NCI-H187 treated with DMSO at 0.1 percent for 48 hours (cell line): ENCODE data around the gene DDA1.
A peak's percentile ranks its signal among the peaks of the same experiment; 100 is the strongest.

ENCODE experiments used
- DNase-seq: peaks from one replicate; lab custom pipeline; 2025; lab: John Stamatoyannopoulos, UW

The DDA1 gene

GRCh38 chr19:17330262-17331044, 21.1 kb downstream of the DDA1 start:
- DNase-seq, result no peak

GRCh38 chr19:17331045-17331558, 21.7 kb downstream of the DDA1 start:
- no peak for DNase-seq

DNA sequence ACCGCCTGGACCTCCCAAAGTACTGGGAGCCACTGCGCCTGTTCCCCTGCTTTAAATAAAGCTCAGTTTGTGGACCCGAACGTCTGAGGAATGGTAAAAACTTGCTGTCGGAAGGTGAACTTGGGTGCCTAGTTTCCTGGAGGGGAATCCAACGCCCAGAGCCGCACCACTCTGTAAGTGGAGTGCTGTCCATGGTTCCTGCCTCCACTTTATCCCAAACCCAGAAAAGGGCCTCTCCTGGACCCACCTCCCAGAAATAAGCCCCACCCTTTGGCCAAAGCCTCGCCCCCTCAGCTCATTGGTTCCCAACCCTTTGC, 23.0 kb downstream of the DDA1 start:
- no peak for DNase-seq

GRCh38 chr19:17332677-17333581, 23.6 kb downstream of the DDA1 start:
- DNase-seq, result no peak

DNA sequence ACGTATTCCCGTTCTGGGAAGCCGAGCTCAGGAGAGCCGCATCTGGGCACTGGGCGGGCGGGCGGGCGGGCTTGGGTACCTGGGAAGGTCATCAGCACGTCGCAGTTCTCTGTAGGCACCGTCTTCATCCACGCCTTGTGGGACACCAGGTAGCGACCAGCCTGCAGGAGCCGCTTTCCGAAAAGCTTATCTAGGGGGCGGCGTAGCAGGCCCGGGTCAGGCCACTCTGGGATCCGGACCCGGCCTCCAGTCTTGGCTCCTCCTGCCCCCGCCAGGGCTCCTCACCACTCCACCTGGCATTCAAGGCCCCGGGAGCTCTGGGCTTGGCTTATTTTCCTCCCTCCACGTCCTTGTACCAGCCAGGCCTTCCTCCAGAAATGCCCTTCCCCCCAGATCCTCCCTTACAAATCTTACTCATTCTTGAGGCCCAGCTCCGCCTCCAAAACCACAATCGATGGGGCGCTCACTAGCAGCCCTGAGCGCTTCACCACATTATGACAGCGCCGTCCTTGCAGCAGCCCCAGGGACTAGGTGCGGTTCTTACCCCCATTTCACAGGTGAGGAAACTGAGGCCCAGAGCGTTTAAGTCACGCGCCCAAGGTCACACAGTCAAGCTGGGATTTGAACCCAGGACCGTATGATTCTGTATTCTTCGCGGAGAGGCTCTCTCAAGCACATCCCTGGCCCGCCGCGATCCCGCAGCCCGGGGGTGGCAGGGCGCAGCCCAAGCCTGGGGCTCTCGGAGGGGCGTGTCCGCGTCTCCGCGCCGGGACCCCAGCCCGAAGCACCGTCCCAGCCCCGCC, 24.4 kb downstream of the DDA1 start:
- DNase-seq, result no peak

- peak; percentile 20 for DNase-seq
Measured at GRCh38 chr19:17334414-17335409, 25.3 kb downstream of the DDA1 start, which contains the start of gene ANO8. TSS of gene ANO8 (minus strand) at chr19:17334855. CDS start at chr19:17334670, 185 bp downstream.

GRCh38 chr19:17335575-17335974, 26.2 kb downstream of the DDA1 start:
- DNase-seq, result no peak

DNA sequence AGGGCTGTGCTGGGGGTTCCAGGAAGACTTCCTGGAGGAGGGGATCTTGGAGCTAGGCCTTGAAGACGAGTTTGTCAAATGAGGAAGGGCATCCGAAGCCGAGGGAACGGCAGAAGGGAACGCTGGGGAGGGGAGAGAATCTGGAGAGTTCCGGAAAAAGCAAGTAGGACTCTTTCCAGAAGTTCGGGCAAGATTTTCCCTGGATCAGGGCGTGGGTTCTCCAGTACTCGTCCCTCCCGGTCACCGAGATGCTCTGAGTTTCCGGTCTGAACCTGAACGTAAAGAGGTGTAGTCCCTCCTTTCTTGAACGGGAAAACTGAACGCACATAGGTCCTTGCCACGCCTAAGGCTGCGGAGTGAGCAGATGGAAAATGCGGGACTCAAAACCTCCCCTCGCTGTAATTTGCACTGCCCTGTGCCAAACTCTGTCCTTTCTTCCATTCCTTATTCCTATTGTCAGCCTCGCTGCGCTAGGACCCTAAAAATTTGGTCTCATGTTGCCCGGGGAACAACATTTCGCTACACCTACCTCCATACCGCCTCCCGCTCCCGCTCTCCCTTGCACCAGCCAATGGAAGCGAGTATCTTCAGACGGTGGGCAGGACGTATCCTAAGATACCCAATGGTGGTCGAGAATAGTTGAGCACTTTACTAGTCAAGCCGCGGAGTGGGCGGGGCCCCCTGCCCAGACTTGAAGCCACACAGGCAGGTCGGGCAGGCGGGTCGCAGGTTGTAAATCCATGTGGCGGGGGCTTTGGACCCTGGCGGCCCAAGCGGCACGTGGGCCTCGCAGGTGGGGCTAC, 27.7 kb downstream of the DDA1 start, which contains the start of gene GTPBP3:
GTPBP3 (plus strand) TSS at position 682 of the 803 bp plus-strand sequence; CDS start at position 741, 59 bp downstream.
- DNase-seq, result peak; percentile 86

DNA sequence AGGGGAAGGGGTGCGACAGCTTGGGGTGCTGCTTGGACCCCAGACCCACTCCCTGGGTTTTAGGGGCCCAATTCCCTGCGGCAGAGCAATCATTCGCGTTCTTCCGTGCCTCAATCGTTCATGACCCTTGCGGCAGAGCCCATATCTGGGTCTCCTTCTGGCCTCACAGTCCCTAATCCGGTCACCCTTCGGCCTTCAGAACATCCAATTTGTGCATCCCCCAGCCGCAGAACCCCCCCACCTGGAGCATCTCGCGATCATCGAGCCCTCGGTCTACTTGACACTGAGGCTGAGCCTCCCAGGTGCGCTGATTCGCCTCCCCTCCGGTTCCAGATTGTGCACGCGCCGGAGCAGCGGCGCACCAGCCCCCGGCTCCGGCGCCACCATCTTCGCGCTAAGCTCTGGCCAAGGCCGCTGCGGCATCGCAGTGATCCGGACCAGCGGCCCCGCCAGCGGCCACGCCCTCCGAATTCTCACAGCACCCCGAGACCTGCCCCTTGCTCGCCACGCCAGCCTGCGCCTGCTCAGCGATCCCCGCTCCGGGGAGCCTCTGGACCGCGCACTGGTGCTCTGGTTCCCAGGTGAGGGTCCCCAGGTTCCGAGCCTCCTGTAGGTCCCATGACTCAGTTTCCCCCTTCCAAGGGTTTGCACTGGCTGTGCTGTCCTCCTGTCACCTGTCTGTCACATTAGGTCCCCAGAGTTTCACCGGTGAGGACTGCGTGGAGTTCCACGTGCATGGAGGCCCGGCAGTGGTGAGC, 28.5 kb downstream of the DDA1 start:
- DNase-seq, result no peak

DNA sequence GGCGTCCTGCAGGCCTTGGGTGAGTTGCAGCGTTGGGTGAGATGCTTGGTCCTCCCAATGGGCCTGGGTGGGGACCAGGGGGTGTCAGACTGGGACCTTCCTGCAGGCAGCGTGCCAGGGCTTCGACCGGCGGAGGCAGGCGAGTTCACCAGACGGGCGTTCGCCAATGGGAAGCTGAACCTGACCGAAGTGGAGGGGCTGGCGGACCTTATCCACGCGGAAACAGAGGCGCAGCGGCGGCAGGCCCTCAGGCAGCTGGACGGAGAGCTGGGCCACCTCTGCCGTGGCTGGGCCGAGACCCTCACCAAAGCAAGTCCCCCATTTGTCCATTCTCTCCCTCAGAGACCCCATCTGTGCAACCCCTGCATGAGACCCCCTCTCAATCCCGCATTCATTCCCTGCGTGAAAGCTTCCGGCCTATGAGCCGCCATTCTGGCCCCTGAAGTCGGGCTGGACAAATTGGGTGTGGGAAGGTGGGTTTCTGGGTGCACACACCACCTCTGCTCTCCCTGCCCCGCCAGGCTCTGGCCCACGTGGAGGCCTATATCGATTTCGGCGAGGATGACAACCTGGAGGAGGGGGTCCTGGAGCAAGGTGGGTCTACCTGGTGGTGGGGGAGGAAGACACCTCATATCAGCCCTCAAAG, 29.2 kb downstream of the DDA1 start:
- no peak for DNase-seq

DNA sequence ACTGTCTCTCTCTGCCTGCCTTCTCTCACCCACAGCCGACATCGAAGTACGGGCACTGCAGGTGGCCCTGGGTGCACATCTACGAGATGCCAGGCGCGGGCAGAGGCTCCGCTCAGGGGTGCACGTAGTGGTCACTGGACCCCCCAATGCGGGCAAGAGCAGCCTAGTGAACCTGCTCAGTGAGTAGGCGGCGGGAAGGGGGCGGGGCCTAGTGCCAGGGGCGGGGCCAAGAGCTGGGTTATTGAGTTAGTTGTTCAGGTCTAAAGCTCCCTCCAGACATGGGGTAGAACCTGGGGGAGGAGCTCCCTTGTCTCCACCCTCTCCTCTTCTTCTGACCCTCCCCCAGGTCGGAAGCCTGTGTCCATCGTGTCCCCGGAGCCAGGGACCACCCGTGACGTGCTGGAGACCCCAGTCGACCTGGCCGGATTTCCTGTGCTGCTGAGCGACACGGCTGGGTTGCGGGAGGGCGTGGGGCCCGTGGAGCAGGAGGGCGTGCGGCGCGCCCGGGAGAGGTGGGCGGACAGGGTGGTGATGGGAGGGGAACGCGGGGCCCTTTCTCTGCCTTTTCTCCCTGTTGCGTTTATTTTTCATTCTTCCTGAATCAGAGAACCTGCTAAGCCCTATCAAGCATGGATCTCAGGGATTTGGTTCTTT, 29.9 kb downstream of the DDA1 start:
- no peak for DNase-seq

- DNase-seq, result no peak
Measured at GRCh38 chr19:17340302-17340870, 31.0 kb downstream of the DDA1 start.

DNA sequence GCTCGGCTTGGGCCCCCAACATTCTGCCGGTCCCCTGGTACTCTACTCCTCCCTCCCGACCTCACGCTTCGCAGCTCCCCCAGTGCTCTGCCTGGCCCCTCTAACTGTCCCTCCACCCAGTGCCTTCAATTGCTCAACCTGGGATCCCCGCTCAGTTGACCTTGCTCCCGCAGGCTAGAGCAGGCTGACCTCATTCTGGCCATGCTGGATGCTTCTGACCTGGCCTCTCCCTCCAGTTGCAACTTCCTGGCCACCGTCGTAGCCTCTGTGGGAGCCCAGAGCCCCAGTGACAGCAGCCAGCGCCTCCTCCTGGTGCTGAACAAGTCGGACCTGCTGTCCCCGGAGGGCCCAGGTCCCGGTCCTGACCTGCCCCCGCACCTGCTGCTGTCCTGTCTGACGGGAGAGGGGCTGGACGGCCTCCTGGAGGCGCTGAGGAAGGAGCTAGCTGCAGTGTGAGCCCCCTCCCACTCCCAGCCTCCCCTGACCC, 31.6 kb downstream of the DDA1 start:
- no peak for DNase-seq

GRCh38 chr19:17341386-17341785, 32.0 kb downstream of the DDA1 start:
- DNase-seq, result no peak

- no peak for DNase-seq
Measured at GRCh38 chr19:17341845-17342244, 32.5 kb downstream of the DDA1 start.

DNA sequence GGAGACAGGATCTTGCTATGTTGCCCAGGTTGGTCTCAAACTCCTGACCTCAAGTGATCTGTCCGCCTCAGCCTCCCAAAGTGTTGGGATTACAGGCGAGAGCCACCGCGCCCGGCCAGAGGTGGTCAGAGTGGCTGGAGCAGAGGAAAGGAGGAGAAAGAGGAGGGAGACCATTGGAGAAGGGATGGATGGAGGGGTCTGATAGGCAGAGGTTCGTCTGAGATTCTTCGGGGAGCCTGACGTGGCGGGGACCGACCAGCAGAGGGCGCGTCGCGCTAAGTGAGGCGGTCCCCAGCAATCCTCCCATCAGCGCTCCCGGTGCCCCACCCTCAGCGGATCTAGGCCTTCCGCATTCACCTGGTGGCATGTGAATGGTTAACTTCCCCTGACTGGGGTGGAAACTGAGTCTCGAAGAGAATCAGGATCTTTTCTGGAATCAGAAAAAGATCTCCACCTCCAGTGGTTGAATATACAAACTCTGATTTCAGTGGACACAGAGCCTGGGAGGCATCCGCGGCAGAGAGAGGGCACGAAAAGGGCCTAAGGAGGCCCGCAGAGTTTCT, 36.8 kb downstream of the DDA1 start:
- no peak for DNase-seq

DNA sequence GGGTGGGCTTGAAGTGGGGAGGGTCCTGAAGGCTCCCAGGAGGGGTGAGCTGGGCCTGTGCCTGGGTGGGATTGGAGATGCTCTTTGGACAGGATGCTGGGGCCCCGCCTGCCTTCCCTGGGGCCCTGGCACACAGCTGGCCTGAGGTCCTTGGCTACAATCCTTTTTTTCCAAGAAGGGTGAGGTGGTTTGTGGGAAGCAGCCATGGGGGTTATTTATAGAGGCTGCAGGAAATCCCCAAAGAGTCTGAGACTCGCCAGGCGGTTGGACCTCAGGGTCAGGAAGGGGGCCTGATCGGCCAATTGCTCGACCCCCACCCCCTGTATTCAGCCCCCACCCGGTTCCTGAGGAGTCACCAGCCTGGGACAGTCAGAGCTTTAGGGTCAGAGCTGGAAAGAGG, 38.0 kb downstream of the DDA1 start:
- no peak for DNase-seq
